Neural crest cell (in vitro differentiated cells): Measurements from ENCODE around the gene SLC7A4. TPM values are rescaled to one million over a fixed set of nuclear protein-coding genes. Genes with fewer than 3 reads are reported as not detected.
A peak's percentile ranks its signal among the peaks of the same experiment; 100 is the strongest.

ENCODE experiments used
- DNase-seq: peaks from one replicate; pipeline ENCODE4 v3.0.0; 2021; ENCODE audit warnings: low read depth, mixed read lengths, low spot score
- H3K27ac Mint-ChIP-seq: one replicate; pipeline ENCODE4 v1.8.0; 2021; ENCODE audit warnings: mild to moderate bottlenecking, mixed read lengths; ENCODE audit not compliant: unreplicated experiment
- H3K27me3 Mint-ChIP-seq: 2 replicates; pipeline ENCODE4 v1.8.0; 2021; ENCODE audit warnings: low read depth, mild to moderate bottlenecking, mixed read lengths
- H3K36me3 Mint-ChIP-seq: 2 replicates; pipeline ENCODE4 v1.8.0; 2021; ENCODE audit warnings: low read depth, mild to moderate bottlenecking, mixed read lengths
- H3K4me1 Mint-ChIP-seq: 2 replicates; pipeline ENCODE4 v1.8.0; 2021; ENCODE audit warnings: mixed read lengths
- H3K4me3 Mint-ChIP-seq: one replicate; pipeline ENCODE4 v1.8.0; 2021; ENCODE audit warnings: mild to moderate bottlenecking, mixed read lengths
- H3K9me3 Mint-ChIP-seq: 2 replicates; pipeline ENCODE4 v1.8.0; 2021; ENCODE audit warnings: mixed read lengths
- CTCF ChIP-seq: fragments of 200-600 bp; sonication (generic); conservative IDR thresholded peaks from 2 replicates; pipeline ENCODE4 v1.5.0; 2021; ENCODE audit warnings: antibody characterized with exemption, mild to moderate bottlenecking
- total RNA-seq: library from RNA; stranded (reverse); gene quantifications from 2 replicates; pipeline ENCODE4 v1.2.1, GENCODE V29; 2021

Gene SLC7A4
- total RNA-seq, 1 donor from 2014 or later, result 0.26 TPM

- Mint-ChIP-seq H3K4me1 (peaks cover 38% of the 10 kb centered on the region), H3K36me3 (no peaks in the 10 kb centered on the region), H3K9me3 (no peaks in the 10 kb centered on the region), H3K4me3 (no peak overlapping the region), H3K27ac (no peak overlapping the region), H3K27me3 (no peaks in the 10 kb centered on the region)
- TF ChIP-seq CTCF, result no peak
- DNase-seq, result no peak
These were observed 15.4 kb upstream of the SLC7A4 start for GRCh38 chr22:21047730-21048129.

- no peak for DNase-seq
- no peaks in the 10 kb centered on the region for H3K27me3 Mint-ChIP-seq
- H3K9me3 Mint-ChIP-seq, result no peaks in the 10 kb centered on the region
- TF ChIP-seq CTCF, result no peak
- no peaks in the 10 kb centered on the region for H3K36me3 Mint-ChIP-seq
- no peak overlapping the region for H3K27ac Mint-ChIP-seq
- peaks cover 38% of the 10 kb centered on the region for H3K4me1 Mint-ChIP-seq
- H3K4me3 Mint-ChIP-seq, result no peak overlapping the region
These were observed 14.8 kb upstream of the SLC7A4 start for GRCh38 chr22:21047035-21047661.

GRCh38 chr22:21045585-21046294 lies 13.4 kb upstream of the SLC7A4 start, which contains the start of gene LRRC74B:
LRRC74B (plus strand) TSS chr22:21045946; CDS start chr22:21045987, 41 bp downstream.
- peak within 1 kb of the TSS; percentile 91 for H3K27ac Mint-ChIP-seq
- H3K36me3 Mint-ChIP-seq, result no peaks in the 10 kb centered on the region
- TF ChIP-seq CTCF, result no peak
- H3K4me1 Mint-ChIP-seq, result peaks cover 28% of the 10 kb centered on the region
- H3K27me3 Mint-ChIP-seq, result no peaks in the 10 kb centered on the region
- no peaks in the 10 kb centered on the region for H3K9me3 Mint-ChIP-seq
- DNase-seq, result peak; percentile 92
- peak within 1 kb of the TSS; percentile 79 for H3K4me3 Mint-ChIP-seq

GRCh38 chr22:21044931-21045584 lies 12.7 kb upstream of the SLC7A4 start:
- peak overlapping the region; percentile 91 for H3K27ac Mint-ChIP-seq
- peaks cover 28% of the 10 kb centered on the region for H3K4me1 Mint-ChIP-seq
- peak overlapping the region; percentile 79 for H3K4me3 Mint-ChIP-seq
- TF ChIP-seq CTCF, result no peak
- no peaks in the 10 kb centered on the region for H3K27me3 Mint-ChIP-seq
- no peaks in the 10 kb centered on the region for H3K36me3 Mint-ChIP-seq
- DNase-seq, result no peak
- H3K9me3 Mint-ChIP-seq, result no peaks in the 10 kb centered on the region

- H3K9me3 Mint-ChIP-seq, result no peaks in the 10 kb centered on the region
- H3K27me3 Mint-ChIP-seq, result no peaks in the 10 kb centered on the region
- H3K36me3 Mint-ChIP-seq, result no peaks in the 10 kb centered on the region
- peak overlapping the region; percentile 27 for H3K27ac Mint-ChIP-seq
- DNase-seq, result no peak
- TF ChIP-seq CTCF, result no peak
- peaks cover 28% of the 10 kb centered on the region for H3K4me1 Mint-ChIP-seq
- H3K4me3 Mint-ChIP-seq, result no peak overlapping the region
These were observed 11.6 kb upstream of the SLC7A4 start for GRCh38 chr22:21043860-21044535.
